HG03342 (cell line): ENCODE results near the gene TMEM109.

Source experiments
- ATAC-seq: cut with Tn5 transposase; IDR thresholded peaks from one replicate; pipeline ENCODE4 v1.9.1; 2021; ENCODE audit warnings: mild to moderate bottlenecking, moderate library complexity; ENCODE audit not compliant: unreplicated experiment

Gene TMEM109

GRCh38 chr11:60913793-60914632 is at the start of gene TMEM109:
Gene TMEM109 (plus strand): TSS chr11:60914158. CDS start chr11:60919694, 5,536 bp downstream.
- ATAC-seq, result peak; percentile 44

- no peak for ATAC-seq
Measured at GRCh38 chr11:60864856-60865513, 49.0 kb upstream of the TMEM109 start.

GRCh38 chr11:60866911-60867870 is 46.8 kb upstream of the TMEM109 start, which contains the start of gene ZP1:
Gene ZP1 (plus strand): TSS chr11:60867542. CDS start chr11:60867562, 20 bp downstream.
- no peak for ATAC-seq

GRCh38 chr11:60867871-60868681 is 45.9 kb upstream of the TMEM109 start:
- ATAC-seq, result no peak

- ATAC-seq, result no peak
Measured at GRCh38 chr11:60868682-60869450, 45.1 kb upstream of the TMEM109 start.

GRCh38 chr11:60869451-60869825 is 44.5 kb upstream of the TMEM109 start:
- ATAC-seq, result no peak

- no peak for ATAC-seq
Measured at GRCh38 chr11:60870276-60870675, 43.7 kb upstream of the TMEM109 start.

GRCh38 chr11:60870733-60871377 is 43.1 kb upstream of the TMEM109 start:
- ATAC-seq, result no peak

- ATAC-seq, result no peak
Measured at GRCh38 chr11:60871378-60872061, 42.4 kb upstream of the TMEM109 start.

- ATAC-seq, result no peak
Measured at GRCh38 chr11:60872124-60872960, 41.6 kb upstream of the TMEM109 start.

- no peak for ATAC-seq
Measured at GRCh38 chr11:60872961-60873524, 40.9 kb upstream of the TMEM109 start.

- ATAC-seq, result no peak
Measured at GRCh38 chr11:60873533-60873932, 40.4 kb upstream of the TMEM109 start.

- no peak for ATAC-seq
Measured at GRCh38 chr11:60874421-60875365, 39.3 kb upstream of the TMEM109 start.

GRCh38 chr11:60875366-60876167 is 38.4 kb upstream of the TMEM109 start:
- ATAC-seq, result no peak

- ATAC-seq, result no peak
Measured at GRCh38 chr11:60876168-60876485, 37.8 kb upstream of the TMEM109 start.
